GM12878 (cell line): Measurements from ENCODE around the gene PDPN. TPM values are rescaled to one million over a fixed set of nuclear protein-coding genes. Genes with fewer than 3 reads are reported as not detected.

Experiments
- ATAC-seq: fragments of 200-7000 bp; cut with Tn5 transposase; 3 replicates; pipeline ENCODE4 v1.9.1; 2020; ENCODE audit warnings: mild to moderate bottlenecking, moderate library complexity
- BruUV-seq: library from RNA; stranded (reverse); fragments of 400-500 nt; replicated peaks from 2 replicates; lab custom pipeline; 2021; lab: Mats Ljungman, UMichigan
- CTCF ChIA-PET: fragments of 300-600 bp; sonication (Branson Sonifier 250); formaldehyde crosslinking; extraction: SDS; loops from one replicate; lab custom pipeline; 2021; ENCODE audit warnings: inconsistent platforms; lab: Yijun Ruan, JAX
- POLR2A ChIA-PET: fragments of 350-600 bp; formaldehyde crosslinking; extraction: SDS; loops from one replicate; lab custom pipeline; 2021; ENCODE audit warnings: inconsistent platforms; lab: Charles Lee
- RAD21 ChIA-PET: fragments of 300-600 bp; sonication (Branson Sonifier 250); formaldehyde crosslinking; loops from one replicate; lab custom pipeline; 2023; ENCODE audit warnings: antibody characterized with exemption; ENCODE audit not compliant: unreplicated experiment; lab: Charles Lee
- SMC1A ChIA-PET: fragments of 300-600 bp; sonication (Branson Sonifier 250); formaldehyde crosslinking; loops from one replicate; lab custom pipeline; 2023; ENCODE audit not compliant: unreplicated experiment, uncharacterized antibody; lab: Charles Lee
- DNase-seq: peaks from one replicate; pipeline ENCODE4 v3.0.0-alpha.2; 2011; ENCODE audit warnings: low read depth, low spot score
- FAIRE-seq: peaks from 3 replicates; lab custom pipeline; 2011; peaks lifted over from hg19 to GRCh38; lab: Jason Lieb, UNC
- H2AFZ ChIP-seq: 2 replicates; pipeline ENCODE4 v1.6.0; 2011; ENCODE audit warnings: low read depth, low read length, control low read depth; ENCODE audit not compliant: control insufficient read depth
- H3K27ac ChIP-seq: 2 replicates; pipeline ENCODE4 v1.5.1; 2011; ENCODE audit warnings: control low read depth; ENCODE audit not compliant: control insufficient read depth, insufficient read depth
- H3K27me3 ChIP-seq, 2 experiments: replicated peaks in 1 of 2; 2 replicates each; pipeline versions ENCODE4 v1.6.0 to v1.6.1; 2011; ENCODE audit warnings: low read length in 1 of 2; ENCODE audit not compliant: control insufficient read depth in 2 of 2, insufficient read depth in 2 of 2
- H3K36me3 ChIP-seq, 2 experiments: 2 replicates each; pipeline ENCODE4 v1.5.1; 2011; ENCODE audit warnings: low read length in 1 of 2; ENCODE audit not compliant: control insufficient read depth in 2 of 2, insufficient read depth in 2 of 2
- H3K4me1 ChIP-seq: 2 replicates; pipeline ENCODE4 v1.6.1; 2011; ENCODE audit warnings: mild to moderate bottlenecking, low read length, moderate library complexity, mixed read lengths; ENCODE audit not compliant: control insufficient read depth, insufficient read depth
- H3K4me2 ChIP-seq: 2 replicates; pipeline ENCODE4 v1.6.0; 2011; ENCODE audit warnings: control low read depth; ENCODE audit not compliant: control insufficient read depth, insufficient read depth
- H3K4me3 ChIP-seq: fragments of 200-600 bp; sonication (generic); 2 replicates; pipeline ENCODE4 v1.5.1; 2016
- H3K79me2 ChIP-seq: 2 replicates; pipeline ENCODE4 v1.6.0; 2011; ENCODE audit warnings: low read length; ENCODE audit not compliant: control insufficient read depth, insufficient read depth
- H3K9ac ChIP-seq: 2 replicates; pipeline ENCODE4 v1.8.0; 2011; ENCODE audit warnings: low read length, control low read depth, mixed read lengths; ENCODE audit not compliant: control insufficient read depth, insufficient read depth
- H3K9me3 ChIP-seq: replicated peaks from 3 replicates; pipeline ENCODE4 v1.5.1; 2011; ENCODE audit warnings: mild to moderate bottlenecking, low read length; ENCODE audit not compliant: control insufficient read depth, insufficient read depth
- H4K20me1 ChIP-seq: 2 replicates; pipeline ENCODE4 v1.6.0; 2011; ENCODE audit not compliant: control insufficient read depth, insufficient read depth
- BHLHE40 ChIP-seq, 2 experiments: fragments of 450-650 bp in 1 of 2; IDR thresholded peaks; 2 replicates each; pipeline ENCODE4 v1.6.1; 2011 to 2017; ENCODE audit warnings: low read depth in 2 of 2, borderline replicate concordance in 1 of 2, improper control_type of control experiment in 1 of 2, low read length in 1 of 2, mild to moderate bottlenecking in 1 of 2
- CBFB ChIP-seq: IDR thresholded peaks from 2 replicates; pipeline ENCODE4 v1.6.1; 2016; ENCODE audit warnings: antibody characterized with exemption, low read depth
- KAT2A ChIP-seq: conservative IDR thresholded peaks from 2 replicates; pipeline ENCODE4 v1.6.1; 2011; ENCODE audit warnings: low read depth, low read length; ENCODE audit not compliant: control insufficient read depth
- MYC ChIP-seq: IDR thresholded peaks from 2 replicates; pipeline ENCODE4 v1.6.1; 2011; ENCODE audit warnings: mild to moderate bottlenecking, low read length, moderate library complexity, inconsistent platforms; ENCODE audit not compliant: insufficient read depth, insufficient replicate concordance, insufficient read length, severe bottlenecking
- PAX5 ChIP-seq: IDR thresholded peaks from 2 replicates; pipeline ENCODE4 v1.6.1; 2011; ENCODE audit warnings: low read depth, low read length, borderline replicate concordance
- POLR2A ChIP-seq: IDR thresholded peaks from 2 replicates; pipeline ENCODE4 v1.6.1; 2011; ENCODE audit warnings: low read depth, mild to moderate bottlenecking, low read length
- POLR2AphosphoS2 ChIP-seq: IDR thresholded peaks from 2 replicates; pipeline ENCODE4 v1.6.1; 2011; ENCODE audit warnings: low read depth, mild to moderate bottlenecking, low read length, improper control_type of control experiment, moderate library complexity
- PRDM15 ChIP-seq: fragments of 450-650 bp; formaldehyde crosslinking; IDR thresholded peaks from 2 replicates; pipeline ENCODE4 v1.4.0; 2020; ENCODE audit warnings: mild to moderate bottlenecking, moderate library complexity
- RB1 ChIP-seq: fragments of 450-650 bp; formaldehyde crosslinking; IDR thresholded peaks from 2 replicates; pipeline ENCODE4 v1.6.1; 2017; ENCODE audit warnings: mild to moderate bottlenecking, borderline replicate concordance
- RFX5 ChIP-seq: IDR thresholded peaks from 2 replicates; pipeline ENCODE4 v1.6.1; 2011; ENCODE audit warnings: low read depth, low read length, improper control_type of control experiment
- SMAD5 ChIP-seq: IDR thresholded peaks from 2 replicates; pipeline ENCODE4 v1.6.1; 2016; ENCODE audit warnings: antibody characterized with exemption, low read depth
- TCF7 ChIP-seq: IDR thresholded peaks from 2 replicates; pipeline ENCODE4 v1.6.1; 2014; ENCODE audit warnings: antibody characterized with exemption, borderline replicate concordance
- ZBTB4 ChIP-seq: fragments of 450-650 bp; formaldehyde crosslinking; IDR thresholded peaks from 2 replicates; pipeline ENCODE4 v1.4.0; 2022; ENCODE audit warnings: mild to moderate bottlenecking, moderate library complexity
- ZNF207 ChIP-seq: fragments of 450-650 bp; IDR thresholded peaks from 2 replicates; pipeline ENCODE4 v1.6.1; 2014; ENCODE audit warnings: antibody characterized with exemption, mild to moderate bottlenecking, borderline replicate concordance
- ZNF217 ChIP-seq: fragments of 450-650 bp; IDR thresholded peaks from 2 replicates; pipeline ENCODE4 v1.6.1; 2017; ENCODE audit warnings: antibody characterized with exemption, mild to moderate bottlenecking
- ZNF274 ChIP-seq: IDR thresholded peaks from one replicate; pipeline ENCODE4 v1.8.0; 2011; ENCODE audit not compliant: insufficient read length, insufficient read depth
- WGBS: methylation state at CpG from one replicate; pipeline ENCODE4 v1.1.6; 2016; ENCODE audit warnings: low lambda C conversion rate; ENCODE audit not compliant: insufficient replicate concordance, insufficient coverage; ENCODE audit errors: missing lambda C conversion rate; 5-methylcytosine and 5-hydroxymethylcytosine counted together
- in situ Hi-C: fragments of 300-500 bp; cut with MboI; formaldehyde crosslinking; loops from 9 replicates; pipeline ENCODE4 v1.14.3; 2018; ENCODE audit warnings: mixed read lengths
- intact Hi-C: fragments of 100-400 bp; cut with micrococcal nuclease; formaldehyde crosslinking; loops from one replicate; pipeline ENCODE4 v1.14.2; 2022; ENCODE audit not compliant: unreplicated experiment
- polyA plus RNA-seq, 11 experiments: library from polyadenylated mRNA; depleted of rRNA in 4 of 11; unstranded in 6 of 11; stranded (reverse) in 5 of 11; fragments of >200 nt; fragmentation: Nextera tagmentation in 4 of 11; fragmentation: Illumina TruSeq in 1 of 11; extraction: Ambion mirVana in 4 of 11; extraction: Trizol in 1 of 11; gene quantifications; 1 replicate in 1 of 11; 2 replicates in 10 of 11; pipeline versions ENCODE4 v1.2.1 to v1.2.3, GENCODE V29; 2011 to 2016; ENCODE audit warnings: inconsistent platforms in 2 of 11, missing spikeins in 2 of 11, low read depth in 1 of 11
- total RNA-seq, 4 experiments: library from RNA; depleted of rRNA in 3 of 4; stranded (reverse); fragments of >200 nt in 3 of 4; fragmentation: Illumina TruSeq in 1 of 4; extraction: Trizol in 1 of 4; gene quantifications; 2 replicates each; pipeline versions ENCODE4 v1.2.1 to v1.2.3, GENCODE V29; 2013 to 2021
- TF ChIP-seq, protein P1 (sequence below): IDR thresholded peaks from 2 replicates; pipeline ENCODE4 v1.6.1; 2012; ENCODE audit warnings: low read depth, low read length, improper control_type of control experiment
- TF ChIP-seq, protein P2 (sequence below): IDR thresholded peaks from 2 replicates; pipeline ENCODE4 v1.6.1; 2011; ENCODE audit warnings: borderline replicate concordance, low read depth, mild to moderate bottlenecking, moderate library complexity, low read length; ENCODE audit not compliant: insufficient read depth, poor library complexity, severe bottlenecking

The PDPN gene
- total and polyA plus RNA-seq, 10 of the 15 experiments (the other 5 are each of a cell fraction or from before 2014, with no cell fraction given): 0.21 TPM; not detected in 9

DNA sequence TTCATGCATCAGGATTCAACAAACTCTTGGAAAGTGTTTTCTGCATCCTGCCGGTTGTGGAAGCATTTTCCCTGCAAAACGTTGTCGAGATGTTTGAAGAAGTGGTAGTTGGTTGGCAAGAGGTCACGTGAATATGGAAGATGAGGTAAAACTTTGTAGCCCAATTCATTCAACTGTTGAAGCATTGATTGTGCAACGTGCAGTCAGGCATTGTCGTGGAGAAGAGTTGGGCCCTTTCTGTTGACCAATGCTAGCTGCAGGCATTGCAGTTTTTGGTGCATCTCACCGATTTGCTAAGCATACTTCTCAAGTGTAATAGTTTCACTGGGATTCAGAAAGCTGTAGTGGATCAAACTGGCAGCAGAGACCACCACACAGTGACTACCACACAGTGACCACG lies 59.4 kb downstream of the PDPN start:
- Histone ChIP-seq H3K4me3 (no peak overlapping the region), H3K4me1 (no peaks in the 10 kb centered on the region), H2AFZ (no peak overlapping the region), H3K27ac (no peak overlapping the region), H3K4me2 (no peak overlapping the region), H3K9me3 (peaks cover 1% of the 10 kb centered on the region; the same call in 1 of the 3 replicates), H3K27me3 (no peaks in the 10 kb centered on the region), H3K9ac (no peak overlapping the region), H3K36me3 (no peaks in the 10 kb centered on the region), H4K20me1 (no peaks in the 10 kb centered on the region), H3K79me2 (no peaks in the 10 kb centered on the region)
- BruUV-seq: no TSS peak
- intact Hi-C loops (no loop called here), in situ Hi-C loops (no loop called here)
- ATAC-seq (no peak), DNase-seq (no peak), FAIRE-seq (no peak)
- ChIA-PET CTCF (no interaction called here), RAD21 (no interaction called here), SMC1A (no interaction called here), POLR2A (no interaction called here)
- 17% methylated on average over 8 of the region's 8 CpGs for WGBS
- TF ChIP-seq ZNF207 (no peak), MYC (no peak), ZBTB4 (CRISPR knock-in tag) (no peak), PAX5 (no peak), POLR2AphosphoS2 (no peak), TCF7 (no peak), CBFB (no peak), PRDM15 (no peak), KAT2A (no peak), ZNF274 (no peak), SMAD5 (no peak), BHLHE40 (IDR thresholded peaks at IDR 0.05; ENCODE audit: borderline replicate concordance in 1 of 2, low read depth in 2 of 2, low read length in 1 of 2) (no peak), RB1 (no peak), POLR2A (no peak), RFX5 (no peak), ZNF217 (no peak)
- TF ChIP-seq, protein P1, sequence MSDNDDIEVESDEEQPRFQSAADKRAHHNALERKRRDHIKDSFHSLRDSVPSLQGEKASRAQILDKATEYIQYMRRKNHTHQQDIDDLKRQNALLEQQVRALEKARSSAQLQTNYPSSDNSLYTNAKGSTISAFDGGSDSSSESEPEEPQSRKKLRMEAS: no peak
- TF ChIP-seq, protein P2, sequence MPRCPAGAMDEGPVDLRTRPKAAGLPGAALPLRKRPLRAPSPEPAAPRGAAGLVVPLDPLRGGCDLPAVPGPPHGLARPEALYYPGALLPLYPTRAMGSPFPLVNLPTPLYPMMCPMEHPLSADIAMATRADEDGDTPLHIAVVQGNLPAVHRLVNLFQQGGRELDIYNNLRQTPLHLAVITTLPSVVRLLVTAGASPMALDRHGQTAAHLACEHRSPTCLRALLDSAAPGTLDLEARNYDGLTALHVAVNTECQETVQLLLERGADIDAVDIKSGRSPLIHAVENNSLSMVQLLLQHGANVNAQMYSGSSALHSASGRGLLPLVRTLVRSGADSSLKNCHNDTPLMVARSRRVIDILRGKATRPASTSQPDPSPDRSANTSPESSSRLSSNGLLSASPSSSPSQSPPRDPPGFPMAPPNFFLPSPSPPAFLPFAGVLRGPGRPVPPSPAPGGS: no peak
